Mucosa of descending colon (tissue), 3 donors: ENCODE data around the gene F7. TPM values are rescaled to one million over a fixed set of nuclear protein-coding genes. Genes with fewer than 3 reads are reported as not detected.
"Not testable (repeated sequence)": the region's sequence is repeated elsewhere in the genome, so short reads cannot be mapped to it uniquely, and the experiment has no call there.

Experiments used
- ATAC-seq: fragments of 200-7000 bp; cut with Tn5 transposase; one replicate; pipeline ENCODE4 v1.9.1; 2020; ENCODE audit warnings: mild to moderate bottlenecking, moderate library complexity
- DNase-seq, 3 donors: peaks; one replicate each; pipeline ENCODE4 v3.0.0-alpha.2; 2020
- H3K36me3 ChIP-seq: fragments of 200-600 bp; one replicate; pipeline ENCODE4 v1.8.0; 2021; ENCODE audit warnings: low read depth, mild to moderate bottlenecking
- H3K4me1 ChIP-seq: fragments of 200-600 bp; one replicate; pipeline ENCODE4 v1.8.0; 2021; ENCODE audit warnings: low read depth, mild to moderate bottlenecking
- H3K4me3 ChIP-seq: fragments of 200-600 bp; one replicate; pipeline ENCODE4 v1.8.0; 2021; ENCODE audit warnings: mild to moderate bottlenecking
- H3K9me3 ChIP-seq: fragments of 200-600 bp; one replicate; pipeline ENCODE4 v1.8.0; 2021; ENCODE audit warnings: mild to moderate bottlenecking
- CTCF ChIP-seq: fragments of 200-600 bp; IDR thresholded peaks from one replicate; pipeline ENCODE4 v1.8.0; 2022; ENCODE audit warnings: antibody characterized with exemption, mild to moderate bottlenecking
- intact Hi-C, 2 donors: fragments of 100-400 bp; cut with DNase I in 1 of 2; cut with micrococcal nuclease in 1 of 2; formaldehyde crosslinking; loops; one replicate each; pipeline versions ENCODE4 v1.11.0 to v1.11.1; 2022; cut with DNase I, micrococcal nuclease
- total RNA-seq, 3 donors: library from RNA; stranded (reverse); fragmentation: NEBNext Ultra II Directional in 2 of 3; extraction: Animal tissue kit (Norgen Biotek cat#: 25700) in 2 of 3; gene quantifications; one replicate each; pipeline versions ENCODE4 v1.2.1 to v1.2.4, GENCODE V29; 2021 to 2023
- donor health status: DM: no; HTN: no; CAD: no; lungs with moderate emphysema.
- donor health status: DM: no; HTN: no; CAD: no.
- donor health status: DM: no; HTN: yes; CAD: no.

F7 gene
- total RNA-seq, 3 donors from 2014 or later, result 0.19 TPM; not detected in 2

- ATAC-seq (no peak), DNase-seq (no peak)
- H3K36me3 ChIP-seq, result no peaks in the 10 kb centered on the region
- no peak for TF ChIP-seq CTCF
- intact Hi-C loops, result no loop called here
- H3K9me3 ChIP-seq, result no peaks in the 10 kb centered on the region
- no peaks in the 10 kb centered on the region for H3K4me1 ChIP-seq
- no peak overlapping the region for H3K4me3 ChIP-seq
Observed at GRCh38 chr13:113097651-113098050, 7.9 kb upstream of the F7 start.

GRCh38 chr13:113098162-113098732, 7.3 kb upstream of the F7 start:
- Histone ChIP-seq H3K36me3 (no peaks in the 10 kb centered on the region), H3K9me3 (no peaks in the 10 kb centered on the region), H3K4me3 (no peak overlapping the region), H3K4me1 (no peaks in the 10 kb centered on the region)
- no peak for TF ChIP-seq CTCF
- DNase-seq, result no peak
- intact Hi-C loops, result no loop called here
- no peak for ATAC-seq

DNA sequence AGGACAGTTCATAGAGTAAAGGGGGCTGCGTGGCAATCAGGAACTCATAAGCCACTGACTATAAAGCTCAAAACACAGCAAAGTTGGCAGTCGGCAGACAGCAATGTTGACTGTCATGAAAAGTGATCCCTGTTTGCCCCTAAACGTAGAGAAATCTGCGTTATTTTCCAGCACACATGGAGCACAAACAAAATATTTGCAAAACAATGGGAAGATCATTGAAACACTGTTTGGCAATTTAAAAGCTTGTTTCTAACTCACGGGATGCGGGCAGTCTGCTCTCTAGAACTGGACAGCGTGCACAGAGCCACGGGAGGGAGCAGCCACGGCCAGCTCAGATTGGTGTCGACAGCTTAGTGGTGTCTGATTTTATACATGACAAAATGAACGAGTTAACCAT, 6.4 kb upstream of the F7 start:
- no peaks in the 10 kb centered on the region for H3K9me3 ChIP-seq
- H3K36me3 ChIP-seq, result no peaks in the 10 kb centered on the region
- intact Hi-C loops, result no loop called here
- no peaks in the 10 kb centered on the region for H3K4me1 ChIP-seq
- H3K4me3 ChIP-seq, result no peak overlapping the region
- no peak for TF ChIP-seq CTCF
- ATAC-seq (no peak), DNase-seq (no peak)

DNA sequence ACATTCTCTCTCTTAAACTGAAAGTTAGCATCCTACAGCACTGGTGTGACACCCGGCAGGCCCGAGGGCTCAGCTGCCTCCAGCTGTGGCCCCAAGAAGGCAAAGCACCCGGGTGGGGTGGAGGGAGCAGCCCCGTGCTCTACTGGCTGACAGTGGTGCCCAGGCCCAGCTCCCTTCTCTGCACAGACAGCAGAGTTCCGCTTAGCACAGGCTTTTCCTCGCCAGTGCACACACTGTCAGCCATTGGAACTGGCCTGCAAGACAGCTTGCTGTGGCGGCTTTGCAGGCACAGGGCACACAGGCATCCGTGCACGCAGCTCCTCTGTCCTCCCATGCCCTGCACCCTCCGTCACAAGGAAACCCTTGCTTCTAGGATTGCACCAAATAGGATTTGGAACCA, 3.3 kb upstream of the F7 start:
- ATAC-seq, result peak; percentile 30
- H3K4me1 ChIP-seq, intact Hi-C loops, DNase-seq, H3K9me3 ChIP-seq, H3K4me3 ChIP-seq, H3K36me3 ChIP-seq: not testable (repeated sequence)

GRCh38 chr13:113102727-113103126, 2.9 kb upstream of the F7 start:
- no peak overlapping the region for H3K4me3 ChIP-seq
- DNase-seq (no peak), ATAC-seq (peak; percentile 24)
- peaks cover 3% of the 10 kb centered on the region for H3K4me1 ChIP-seq
- no peak for TF ChIP-seq CTCF
- intact Hi-C loops, result no loop called here
- no peaks in the 10 kb centered on the region for H3K9me3 ChIP-seq
- no peaks in the 10 kb centered on the region for H3K36me3 ChIP-seq

DNA sequence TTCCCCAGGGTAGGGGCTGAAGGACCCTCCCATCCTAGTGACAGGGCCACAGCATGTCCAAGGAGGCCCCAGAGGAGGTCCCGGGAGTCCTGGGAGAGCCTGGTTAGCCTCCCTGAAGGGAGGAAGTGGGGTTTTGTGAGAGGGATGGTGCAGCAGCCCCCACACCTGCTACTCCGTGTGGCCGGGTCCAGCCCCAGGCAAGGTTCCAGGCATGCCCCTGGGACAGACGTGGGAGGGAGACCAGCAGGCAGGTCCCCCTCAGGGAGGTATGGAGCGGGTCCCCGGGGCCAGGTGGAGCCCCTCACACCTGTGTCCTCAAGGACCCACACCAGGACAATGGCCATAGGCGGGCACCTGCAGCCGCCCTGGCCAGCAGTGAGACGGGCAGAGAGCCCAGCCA, 1.9 kb upstream of the F7 start:
- TF ChIP-seq CTCF, result no peak
- H3K4me1 ChIP-seq, result peaks cover 3% of the 10 kb centered on the region
- no peaks in the 10 kb centered on the region for H3K36me3 ChIP-seq
- intact Hi-C loops, result no loop called here
- H3K4me3 ChIP-seq, result no peak overlapping the region
- DNase-seq (no peak), ATAC-seq (no peak)
- no peaks in the 10 kb centered on the region for H3K9me3 ChIP-seq
